Fibroblast of mammary gland (primary cell): ENCODE measurements around the gene KCP.
A peak's percentile ranks its signal among the peaks of the same experiment; 100 is the strongest.

Experiments used
- DNase-seq: peaks from one replicate; pipeline ENCODE4 v3.0.0-alpha.2; 2010; ENCODE audit warnings: low read depth
- H3K4me3 ChIP-seq: 2 replicates; pipeline ENCODE4 v1.5.1; 2011; ENCODE audit warnings: low read depth, mild to moderate bottlenecking, low read length, moderate library complexity; ENCODE audit not compliant: control insufficient read depth
- CTCF ChIP-seq: conservative IDR thresholded peaks from 2 replicates; pipeline ENCODE4 v1.5.1; 2011; ENCODE audit warnings: low read depth, low read length, inconsistent platforms; ENCODE audit not compliant: control insufficient read depth, insufficient read depth

Gene KCP

GRCh38 chr7:128861957-128862570 is 48.4 kb downstream of the KCP start:
- peak overlapping the region; percentile 96 for H3K4me3 ChIP-seq
- DNase-seq, result no peak
- TF ChIP-seq CTCF, result no peak

DNA sequence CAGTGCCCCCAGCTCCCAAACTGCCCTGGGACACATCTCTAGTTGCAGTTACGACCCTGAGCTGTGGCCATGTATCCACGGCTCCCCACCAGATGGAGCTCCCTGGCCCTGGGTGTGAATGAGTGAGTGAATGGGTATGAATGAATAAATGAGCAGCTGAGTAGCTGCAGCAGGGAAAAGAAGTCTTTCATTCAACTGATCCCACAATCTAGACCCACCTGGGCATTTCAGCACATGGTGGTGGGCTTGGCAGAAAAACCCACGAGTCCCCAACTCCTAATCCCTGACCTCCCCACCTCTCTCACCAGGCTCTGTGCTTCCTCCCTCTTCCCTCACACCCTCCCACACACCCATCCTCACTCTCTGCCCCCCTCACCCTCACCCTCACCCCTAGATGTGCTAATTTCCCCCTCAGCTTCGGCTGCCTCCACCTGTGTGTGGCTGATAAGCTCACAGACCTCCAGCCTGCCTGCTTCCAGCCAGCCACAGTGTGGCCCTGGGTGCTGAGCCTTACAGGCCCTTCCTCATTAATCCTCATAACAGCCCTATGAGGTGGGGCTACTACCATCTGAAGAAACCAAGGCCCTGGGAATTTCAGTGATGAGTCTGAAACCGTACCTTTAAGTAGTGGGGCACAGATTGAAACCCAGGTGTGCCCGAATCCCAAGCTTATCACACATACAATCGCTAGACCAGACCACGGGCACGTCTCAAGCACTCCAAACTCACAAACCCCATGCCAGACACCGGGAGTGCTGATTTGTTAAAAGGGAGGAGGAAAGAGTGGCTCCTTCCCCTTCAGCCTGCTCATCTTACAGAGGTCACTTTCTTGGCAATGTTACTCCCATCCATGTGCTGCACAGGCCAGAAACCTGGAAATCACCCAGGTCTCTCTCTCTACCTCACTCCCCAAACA is 50.1 kb downstream of the KCP start:
- no peak overlapping the region for H3K4me3 ChIP-seq
- DNase-seq, result peak; percentile 84
- TF ChIP-seq CTCF, result peak; percentile 26

- no peak for DNase-seq
- H3K4me3 ChIP-seq, result no peak overlapping the region
- no peak for TF ChIP-seq CTCF
Observed at GRCh38 chr7:128859232-128860157, 51.0 kb downstream of the KCP start.

DNA sequence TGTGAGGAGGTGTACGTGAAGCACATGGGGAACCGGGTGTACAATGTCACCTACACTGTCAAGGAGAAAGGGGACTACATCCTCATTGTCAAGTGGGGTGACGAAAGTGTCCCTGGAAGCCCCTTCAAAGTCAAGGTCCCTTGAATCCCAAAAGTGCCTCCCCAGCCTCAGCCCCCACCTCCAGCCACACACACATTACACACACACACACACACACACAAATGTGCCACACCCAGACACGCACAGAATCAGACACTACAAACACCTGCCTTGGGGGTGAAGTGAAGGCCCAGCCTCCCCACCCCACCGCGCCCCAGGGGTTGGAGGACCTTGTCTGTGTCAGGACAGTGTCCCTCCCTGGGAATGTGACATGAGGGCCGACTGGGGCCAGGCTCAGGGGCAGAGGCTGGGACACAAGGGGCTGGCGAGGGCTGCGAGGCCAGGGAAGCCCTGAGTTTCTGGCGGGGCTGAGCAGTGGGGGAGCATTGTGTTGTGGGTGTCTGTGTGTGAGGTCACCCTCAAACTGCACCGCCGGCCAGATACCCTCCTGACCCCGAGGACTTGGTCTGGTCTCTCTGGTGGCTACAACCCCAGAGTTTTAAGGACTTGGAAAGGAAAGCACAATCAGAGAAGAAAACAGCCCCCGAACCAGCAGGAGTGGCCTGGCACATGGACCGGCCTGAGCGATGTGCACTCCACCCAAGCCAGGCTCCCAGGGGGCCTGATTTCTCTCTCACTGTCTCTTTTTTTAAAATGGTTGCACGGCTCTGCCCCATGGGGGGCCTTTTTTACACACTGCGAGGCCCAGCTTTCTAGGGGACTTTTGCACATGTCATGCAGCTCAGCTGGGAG is 51.9 kb downstream of the KCP start:
- DNase-seq, result no peak
- no peak for TF ChIP-seq CTCF
- H3K4me3 ChIP-seq, result no peak overlapping the region

GRCh38 chr7:128856001-128856718 is 54.3 kb downstream of the KCP start:
- TF ChIP-seq CTCF, result no peak
- H3K4me3 ChIP-seq, result no peak overlapping the region

More at GRCh38 chr7:128856001-128856718, 54.3 kb downstream of the KCP start:
- no peak for DNase-seq
